Measurements from ENCODE around the gene TK1. TPM values are rescaled to one million over a fixed set of nuclear protein-coding genes. Genes with fewer than 3 reads are reported as not detected.

The TK1 gene
- total RNA-seq, 4 donors from 2014 or later, result 7.4 to 27.9 (median 9.4) TPM

GRCh38 chr17:78128551-78129350 lies 58.1 kb downstream of the TK1 start, which contains the start of gene TMC6:
Gene TMC6, minus strand, starts transcription at chr17:78128755. Its CDS starts 1,923 bp downstream, at chr17:78126832.
- H3K4me1 ChIP-seq, result peaks cover 19 to 76% (median 50%) of the 10 kb centered on the region in 4 donors
- peak; percentile 83 for DNase-seq
- H3K27ac ChIP-seq, result peak within 1 kb of the TSS; percentile 88 to 91 (median 90)
- no peaks in the 10 kb centered on the region for H3K36me3 ChIP-seq
- TF ChIP-seq EP300 (IDR thresholded peaks at IDR 0.05; ENCODE audit: low read depth), result no peak
- peak; percentile 75 to 92 (median 88) for TF ChIP-seq POLR2AphosphoS5 (IDR thresholded peaks at IDR 0.05)
- no peak for TF ChIP-seq CTCF (IDR thresholded peaks at IDR 0.05)
- peak; percentile 85 for TF ChIP-seq POLR2A (IDR thresholded peaks at IDR 0.05)
- H3K27me3 ChIP-seq, result peaks cover 16% of the 10 kb centered on the region
- H3K9me3 ChIP-seq, result no peaks in the 10 kb centered on the region
- WGBS, 2 donors (ENCODE audit: low coverage in 1 of 2), result 1 to 5% methylated on average over 11 to 20 of the region's 54 CpGs
- intact Hi-C loops (cut with DNase I; ENCODE audit: low total_unique reads), result no loop called here
- in situ Hi-C loops (cut with MboI; ENCODE audit: low pct_ligation_motif_present in 1 of 4, low pct_unique_long_range_greater_than_20kb in 1 of 4, low sequenced_read_pairs in 3 of 4), result no loop called here
- peak within 1 kb of the TSS; percentile 64 to 86 (median 76) for H3K4me3 ChIP-seq

GRCh38 chr17:78127888-78128550 lies 58.8 kb downstream of the TK1 start:
- WGBS, 2 donors (ENCODE audit: low coverage in 1 of 2), result 8% methylated on average over 29 of the region's 39 CpGs; no CpG with 5 or more reads in 1 of the 2 donors
- H3K4me3 ChIP-seq, result peak overlapping the region; percentile 64 to 86 (median 76)
- no peaks in the 10 kb centered on the region for H3K36me3 ChIP-seq
- intact Hi-C loops (cut with DNase I; ENCODE audit: low total_unique reads), result no loop called here
- in situ Hi-C loops (cut with MboI; ENCODE audit: low pct_ligation_motif_present in 1 of 4, low pct_unique_long_range_greater_than_20kb in 1 of 4, low sequenced_read_pairs in 3 of 4), result no loop called here
- peak overlapping the region; percentile 88 to 91 (median 90) for H3K27ac ChIP-seq
- peaks cover 19 to 75% (median 50%) of the 10 kb centered on the region in 4 donors for H3K4me1 ChIP-seq
- peak; percentile 51 for DNase-seq
- peaks cover 16% of the 10 kb centered on the region for H3K27me3 ChIP-seq
- H3K9me3 ChIP-seq, result no peaks in the 10 kb centered on the region
- TF ChIP-seq POLR2A (IDR thresholded peaks at IDR 0.05) (no peak), EP300 (IDR thresholded peaks at IDR 0.05; ENCODE audit: low read depth) (no peak), CTCF (IDR thresholded peaks at IDR 0.05) (no peak), POLR2AphosphoS5 (IDR thresholded peaks at IDR 0.05) (no peak)

- peak; percentile 75 for DNase-seq
- Histone ChIP-seq H3K4me1 (peaks cover 19 to 69% (median 48%) of the 10 kb centered on the region in 4 donors), H3K36me3 (no peaks in the 10 kb centered on the region), H3K9me3 (no peaks in the 10 kb centered on the region), H3K27me3 (peaks cover 16% of the 10 kb centered on the region), H3K4me3 (peak overlapping the region; percentile 64 to 86 (median 76)), H3K27ac (peak overlapping the region; percentile 88 to 91 (median 90))
- intact Hi-C loops (cut with DNase I; ENCODE audit: low total_unique reads), result no loop called here
- WGBS, 2 donors (ENCODE audit: low coverage in 1 of 2), result 39% methylated on average over 23 of the region's 25 CpGs; no CpG with 5 or more reads in 1 of the 2 donors
- peak; percentile 47 to 60 (median 48) for TF ChIP-seq POLR2AphosphoS5 (IDR thresholded peaks at IDR 0.05)
- peak; percentile 47 for TF ChIP-seq POLR2A (IDR thresholded peaks at IDR 0.05)
- no peak for TF ChIP-seq CTCF (IDR thresholded peaks at IDR 0.05)
- no peak for TF ChIP-seq EP300 (IDR thresholded peaks at IDR 0.05; ENCODE audit: low read depth)
- in situ Hi-C loops (cut with MboI; ENCODE audit: low pct_ligation_motif_present in 1 of 4, low pct_unique_long_range_greater_than_20kb in 1 of 4, low sequenced_read_pairs in 3 of 4), result no loop called here
These were observed 59.5 kb downstream of the TK1 start for GRCh38 chr17:78127239-78127887.

GRCh38 chr17:78126895-78127238 lies 60.0 kb downstream of the TK1 start:
- DNase-seq, result no peak
- intact Hi-C loops (cut with DNase I; ENCODE audit: low total_unique reads) (no loop called here), in situ Hi-C loops (cut with MboI; ENCODE audit: low pct_ligation_motif_present in 1 of 4, low pct_unique_long_range_greater_than_20kb in 1 of 4, low sequenced_read_pairs in 3 of 4) (no loop called here)
- peaks cover 0 to 3% (median 0%) of the 10 kb centered on the region in 4 donors for H3K36me3 ChIP-seq
- peak overlapping the region in 2 of 4 donors; percentile 64 to 73 for H3K4me3 ChIP-seq
- H3K27me3 ChIP-seq, result peaks cover 14% of the 10 kb centered on the region
- H3K4me1 ChIP-seq, result peaks cover 15 to 64% (median 45%) of the 10 kb centered on the region in 4 donors
- TF ChIP-seq CTCF (IDR thresholded peaks at IDR 0.05) (no peak), POLR2A (IDR thresholded peaks at IDR 0.05) (no peak), POLR2AphosphoS5 (IDR thresholded peaks at IDR 0.05) (no peak), EP300 (IDR thresholded peaks at IDR 0.05; ENCODE audit: low read depth) (no peak)
- no peaks in the 10 kb centered on the region for H3K9me3 ChIP-seq
- H3K27ac ChIP-seq, result peak overlapping the region; percentile 88 to 91 (median 90)
- WGBS, 2 donors (ENCODE audit: low coverage in 1 of 2), result 70 to 80% methylated on average over 1 to 3 of the region's 6 CpGs
